Prostate gland (tissue), 2 donors: Measurements from ENCODE around the gene MAGI2. TPM values are rescaled to one million over a fixed set of nuclear protein-coding genes. Genes with fewer than 3 reads are reported as not detected.

Experiments
- DNase-seq: peaks from one replicate; pipeline ENCODE4 v3.0.0-alpha.2; 2019; ENCODE audit warnings: low spot score
- H3K27ac ChIP-seq, 2 donors: fragments of 200-600 bp; sonication (generic); 2 replicates each; pipeline ENCODE4 v1.5.1; 2017 to 2019
- H3K27me3 ChIP-seq: fragments of 200-600 bp; sonication (generic); replicated peaks from 2 replicates; pipeline ENCODE4 v1.5.1; 2019; ENCODE audit not compliant: insufficient read depth
- H3K36me3 ChIP-seq, 2 donors: fragments of 200-600 bp; sonication (generic); 1 replicate in 1 of 2; 2 replicates in 1 of 2; pipeline versions ENCODE4 v1.5.1 to v1.8.1; 2017 to 2019
- H3K4me1 ChIP-seq: fragments of 200-600 bp; sonication (generic); replicated peaks from 2 replicates; pipeline ENCODE4 v1.5.1; 2019
- H3K4me3 ChIP-seq, 2 donors: fragments of 200-600 bp; sonication (generic); 2 replicates each; pipeline ENCODE4 v1.5.1; 2017 to 2019
- H3K9me3 ChIP-seq: fragments of 200-600 bp; sonication (generic); 2 replicates; pipeline ENCODE4 v1.5.1; 2017
- POLR2A ChIP-seq: fragments of 450-650 bp; IDR thresholded peaks from one replicate; pipeline ENCODE4 v1.6.1; 2016; ENCODE audit warnings: antibody characterized with exemption, mild to moderate bottlenecking
- POLR2AphosphoS5 ChIP-seq: sonication (generic); formaldehyde crosslinking; IDR thresholded peaks from one replicate; pipeline ENCODE4 v1.6.1; 2017; ENCODE audit warnings: antibody characterized with exemption
- WGBS: methylation state at CpG from one replicate; pipeline ENCODE4 v1.1.5; 2018; 5-methylcytosine and 5-hydroxymethylcytosine counted together
- intact Hi-C: fragments of 100-400 bp; cut with DNase I; formaldehyde crosslinking; loops from one replicate; pipeline ENCODE4 v1.14.2; 2022
- total RNA-seq, 2 donors: library from RNA; depleted of rRNA; stranded (reverse); fragments of >200 nt; gene quantifications; one replicate each; pipeline ENCODE4 v1.1.0, GENCODE V29; 2016
- TF ChIP-seq, protein P1 (sequence below), 4 experiments: fragments of 200-600 bp in 2 of 4; fragments of 450-650 bp in 2 of 4; sonication (generic) in 2 of 4; IDR thresholded peaks; 1 replicate in 3 of 4; 2 replicates in 1 of 4; pipeline ENCODE4 v1.5.1; 2016 to 2019; ENCODE audit warnings: antibody characterized with exemption in 4 of 4, mild to moderate bottlenecking in 2 of 4, moderate library complexity in 2 of 4

The MAGI2 gene
- total RNA-seq, 2 donors from 2014 or later: 27.1 to 31.3 TPM

DNA sequence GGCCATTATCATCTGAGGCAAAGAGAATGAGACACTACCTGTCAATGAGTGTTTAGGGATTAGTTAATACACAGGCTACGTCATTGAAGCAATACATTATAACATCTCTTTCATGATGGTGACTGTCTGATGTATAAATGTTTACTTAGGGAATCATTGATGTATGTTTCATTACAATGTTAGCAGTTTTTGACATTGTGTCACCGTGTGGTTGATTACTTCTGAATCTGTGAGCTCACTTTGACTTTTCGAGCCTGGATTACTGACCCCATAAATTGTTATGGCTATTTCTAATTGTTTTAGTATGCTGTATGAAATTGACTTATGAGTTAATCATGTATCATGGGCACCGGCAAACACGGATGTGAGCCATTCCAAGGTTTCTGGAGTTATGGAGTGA lies 494.0 kb downstream of the MAGI2 start:
- no peak overlapping the region for H3K4me3 ChIP-seq
- TF ChIP-seq POLR2AphosphoS5 (no peak), POLR2A (no peak)
- TF ChIP-seq, protein P1, sequence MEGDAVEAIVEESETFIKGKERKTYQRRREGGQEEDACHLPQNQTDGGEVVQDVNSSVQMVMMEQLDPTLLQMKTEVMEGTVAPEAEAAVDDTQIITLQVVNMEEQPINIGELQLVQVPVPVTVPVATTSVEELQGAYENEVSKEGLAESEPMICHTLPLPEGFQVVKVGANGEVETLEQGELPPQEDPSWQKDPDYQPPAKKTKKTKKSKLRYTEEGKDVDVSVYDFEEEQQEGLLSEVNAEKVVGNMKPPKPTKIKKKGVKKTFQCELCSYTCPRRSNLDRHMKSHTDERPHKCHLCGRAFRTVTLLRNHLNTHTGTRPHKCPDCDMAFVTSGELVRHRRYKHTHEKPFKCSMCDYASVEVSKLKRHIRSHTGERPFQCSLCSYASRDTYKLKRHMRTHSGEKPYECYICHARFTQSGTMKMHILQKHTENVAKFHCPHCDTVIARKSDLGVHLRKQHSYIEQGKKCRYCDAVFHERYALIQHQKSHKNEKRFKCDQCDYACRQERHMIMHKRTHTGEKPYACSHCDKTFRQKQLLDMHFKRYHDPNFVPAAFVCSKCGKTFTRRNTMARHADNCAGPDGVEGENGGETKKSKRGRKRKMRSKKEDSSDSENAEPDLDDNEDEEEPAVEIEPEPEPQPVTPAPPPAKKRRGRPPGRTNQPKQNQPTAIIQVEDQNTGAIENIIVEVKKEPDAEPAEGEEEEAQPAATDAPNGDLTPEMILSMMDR (IDR thresholded peaks at IDR 0.05): no peak
- 89% methylated on average over 5 of the region's 5 CpGs for WGBS
- no peaks in the 10 kb centered on the region for H3K9me3 ChIP-seq
- H3K27ac ChIP-seq: no peak overlapping the region
- H3K4me1 ChIP-seq: no peaks in the 10 kb centered on the region
- no peaks in the 10 kb centered on the region for H3K27me3 ChIP-seq
- no peaks in the 10 kb centered on the region for H3K36me3 ChIP-seq
- intact Hi-C loops: no loop called here
- DNase-seq: no peak

DNA sequence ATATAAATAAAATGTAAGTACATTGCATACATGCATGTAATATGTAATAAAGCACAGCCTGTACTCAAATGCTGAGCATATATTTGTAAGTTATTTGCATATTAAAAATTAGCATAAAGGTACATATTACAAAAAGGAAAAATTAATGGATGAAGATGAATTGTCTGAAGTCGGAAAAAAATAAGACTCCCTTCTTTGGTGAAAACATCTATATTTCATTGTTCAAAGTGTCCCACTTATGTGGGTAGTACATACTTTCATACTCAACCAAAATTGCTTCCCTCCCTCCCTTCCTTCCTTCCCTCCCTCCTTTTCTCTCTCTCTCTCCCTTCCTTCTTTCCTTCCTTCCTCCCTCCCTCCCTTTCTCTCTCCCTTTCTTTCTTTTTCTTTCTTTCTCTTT lies 498.1 kb downstream of the MAGI2 start:
- DNase-seq: no peak
- Histone ChIP-seq H3K27me3 (no peaks in the 10 kb centered on the region), H3K27ac (no peak overlapping the region), H3K9me3 (no peaks in the 10 kb centered on the region), H3K4me3 (no peak overlapping the region), H3K36me3 (no peaks in the 10 kb centered on the region), H3K4me1 (no peaks in the 10 kb centered on the region)
- intact Hi-C loops: no loop called here
- WGBS: 97% methylated on average over 1 of the region's 1 CpG
- TF ChIP-seq, protein P1 (IDR thresholded peaks at IDR 0.05): no peak
- TF ChIP-seq POLR2AphosphoS5: no peak
- no peak for TF ChIP-seq POLR2A

DNA sequence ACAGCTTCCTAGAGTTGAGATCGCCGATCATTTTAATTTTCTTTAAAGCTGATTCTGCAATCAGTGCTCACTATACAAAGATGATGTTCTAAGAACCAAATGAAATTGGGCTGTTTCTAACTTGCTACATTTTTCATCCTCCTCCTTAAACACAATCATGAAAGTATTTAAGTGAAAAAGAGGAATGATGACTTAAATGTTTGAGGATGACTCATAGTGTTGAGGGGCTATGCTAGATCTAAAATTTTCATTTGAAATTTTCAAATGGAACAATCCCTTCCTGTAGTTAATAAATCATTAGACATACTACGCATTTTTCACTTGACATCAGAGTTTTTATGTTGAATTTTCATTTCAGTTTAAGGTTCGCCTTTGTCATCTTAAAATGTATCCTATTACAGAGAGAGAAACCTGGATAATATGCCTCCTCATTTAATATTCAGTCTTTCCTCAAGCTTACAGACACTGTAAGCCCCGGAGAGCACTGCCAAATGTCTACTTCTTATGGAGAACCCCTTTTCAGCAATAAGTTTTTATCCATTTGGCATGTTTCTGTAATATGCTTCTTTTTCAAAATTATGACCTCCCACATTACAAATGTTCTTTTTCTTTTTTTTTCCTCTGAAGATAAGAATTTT lies 499.6 kb downstream of the MAGI2 start:
- no peak overlapping the region for H3K4me3 ChIP-seq
- no peak overlapping the region for H3K27ac ChIP-seq
- no peaks in the 10 kb centered on the region for H3K9me3 ChIP-seq
- H3K27me3 ChIP-seq: no peaks in the 10 kb centered on the region
- WGBS: 78% methylated on average over 5 of the region's 5 CpGs
- no peaks in the 10 kb centered on the region for H3K4me1 ChIP-seq
- no peaks in the 10 kb centered on the region for H3K36me3 ChIP-seq
- intact Hi-C loops: no loop called here
- TF ChIP-seq, protein P1 (IDR thresholded peaks at IDR 0.05): no peak
- TF ChIP-seq POLR2A (no peak), POLR2AphosphoS5 (no peak)
- no peak for DNase-seq

DNA sequence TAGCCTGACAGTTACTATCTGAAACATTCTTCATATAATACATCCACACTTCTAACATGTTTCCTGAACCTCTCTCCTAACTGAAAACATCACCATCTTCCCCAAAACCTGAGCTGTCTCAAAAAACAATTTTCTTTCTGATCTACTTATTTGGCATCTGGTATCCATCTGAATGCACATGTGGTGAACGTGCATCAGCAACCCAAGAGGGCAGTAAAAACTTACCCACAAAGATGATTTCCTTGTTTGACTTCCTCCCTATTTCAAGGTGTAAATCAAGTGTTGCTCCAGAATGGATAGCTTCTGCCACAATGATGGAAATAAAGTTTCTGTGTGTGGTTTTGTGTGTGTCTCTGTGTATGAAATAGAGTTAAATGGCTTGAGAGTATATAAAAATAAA lies 500.4 kb downstream of the MAGI2 start:
- Histone ChIP-seq H3K4me1 (no peaks in the 10 kb centered on the region), H3K27ac (no peak overlapping the region), H3K4me3 (no peak overlapping the region), H3K27me3 (no peaks in the 10 kb centered on the region), H3K36me3 (no peaks in the 10 kb centered on the region), H3K9me3 (no peaks in the 10 kb centered on the region)
- intact Hi-C loops: no loop called here
- 44% methylated on average over 1 of the region's 1 CpG for WGBS
- TF ChIP-seq POLR2A (no peak), POLR2AphosphoS5 (no peak)
- TF ChIP-seq, protein P1 (IDR thresholded peaks at IDR 0.05): no peak
- no peak for DNase-seq

DNA sequence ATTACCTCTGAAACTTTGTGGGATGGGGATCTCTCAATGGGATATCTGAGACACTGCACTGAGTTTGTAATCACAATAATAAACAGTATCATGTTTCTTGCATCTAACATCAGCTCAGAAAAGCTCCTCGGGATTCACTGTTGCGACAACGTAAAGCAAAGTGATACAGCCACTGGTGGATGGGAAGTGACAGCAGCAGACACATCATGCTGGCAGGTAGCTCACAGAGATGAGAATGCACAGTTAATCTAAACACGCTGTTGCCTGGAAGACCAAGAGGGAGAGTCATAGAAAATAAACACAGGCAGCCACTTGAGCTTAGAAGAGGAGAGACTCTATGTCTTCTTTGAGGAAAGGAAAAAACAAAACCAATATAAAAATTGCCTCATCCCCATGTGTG lies 513.8 kb downstream of the MAGI2 start:
- intact Hi-C loops: no loop called here
- Histone ChIP-seq H3K4me3 (no peak overlapping the region), H3K36me3 (no peaks in the 10 kb centered on the region), H3K27ac (no peak overlapping the region), H3K27me3 (no peaks in the 10 kb centered on the region), H3K9me3 (no peaks in the 10 kb centered on the region), H3K4me1 (no peaks in the 10 kb centered on the region)
- no peak for TF ChIP-seq POLR2AphosphoS5
- 64% methylated on average over 4 of the region's 4 CpGs for WGBS
- DNase-seq: no peak
